Hematopoietic multipotent progenitor cell treated with erythropoietin and hydrocortisone succinate and interleukin-3 and kit ligand, for 17 days (in vitro differentiated cells): Measurements from ENCODE around the gene SOX6.
"Not testable (repeated sequence)": the region's sequence is repeated elsewhere in the genome, so short reads cannot be mapped to it uniquely, and the experiment has no call there.

ENCODE experiments used
- DNase-seq: peaks from one replicate; pipeline ENCODE4 v3.0.0-alpha.2; 2015; ENCODE audit warnings: low spot score

SOX6 gene

DNA sequence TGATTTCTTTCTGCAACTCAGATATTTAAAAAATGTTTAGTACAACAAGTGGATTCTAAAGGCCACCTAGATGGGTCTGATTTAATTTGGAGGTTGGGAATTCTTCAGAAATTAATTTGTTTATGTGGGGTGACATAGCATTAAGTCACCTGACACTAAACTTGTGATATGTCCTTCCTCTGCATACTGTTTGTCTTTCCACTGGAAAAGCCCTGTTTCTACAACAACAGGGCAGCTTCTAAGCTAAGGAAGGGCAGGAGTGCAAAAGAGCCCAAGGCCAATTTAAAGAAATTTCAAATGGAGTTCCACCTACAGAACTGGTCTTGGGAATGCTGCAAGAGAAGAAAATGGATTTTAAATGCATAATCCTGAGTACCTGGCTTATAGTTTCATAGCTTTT is 319.2 kb downstream of the SOX6 start:
- DNase-seq = no peak

GRCh38 chr11:16036218-16036617 is 320.1 kb downstream of the SOX6 start:
- DNase-seq = no peak

DNA sequence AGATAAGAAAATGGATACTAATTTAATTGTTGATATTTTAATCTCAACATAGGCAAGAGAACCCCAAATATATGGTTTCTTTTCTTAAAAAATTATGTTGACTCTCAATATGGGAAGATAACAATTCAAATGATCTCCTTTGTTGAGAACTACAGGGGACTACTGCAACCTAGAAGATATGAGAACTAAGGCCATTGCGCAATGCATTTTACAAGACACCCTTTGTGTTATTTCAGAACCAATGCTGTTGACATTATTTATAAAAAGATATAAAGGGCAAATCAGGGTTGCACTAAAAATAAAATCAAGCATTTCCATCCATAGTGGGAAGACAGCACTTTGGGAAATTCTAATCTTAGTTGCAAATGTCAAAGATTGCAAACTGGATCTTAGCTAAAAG is 322.3 kb downstream of the SOX6 start:
- DNase-seq = no peak

DNA sequence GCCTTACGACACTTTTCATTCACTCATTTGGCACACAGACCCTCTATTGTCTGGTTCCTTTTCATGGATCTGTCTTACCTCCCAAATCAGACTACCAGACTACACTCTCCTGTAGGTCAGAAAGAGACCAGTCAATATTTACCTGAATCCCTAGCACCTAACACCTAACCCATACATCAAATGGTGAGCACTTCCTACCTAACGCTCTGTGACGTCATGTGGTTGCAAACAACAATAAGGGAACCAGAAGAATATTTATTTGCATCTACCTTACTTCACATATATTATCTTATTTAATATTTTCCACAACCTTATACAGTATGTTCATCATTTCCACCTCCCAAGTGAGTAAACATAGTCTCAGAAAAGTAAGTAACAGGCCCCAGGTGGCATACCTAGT is 323.4 kb downstream of the SOX6 start:
- DNase-seq = no peak

- DNase-seq = no peak
Measured at GRCh38 chr11:16031210-16031609, 325.1 kb downstream of the SOX6 start.

- DNase-seq = no peak
Measured at GRCh38 chr11:16030664-16031063, 325.7 kb downstream of the SOX6 start.

- not testable (repeated sequence) for DNase-seq
Measured at GRCh38 chr11:16029151-16029550, 327.2 kb downstream of the SOX6 start.

DNA sequence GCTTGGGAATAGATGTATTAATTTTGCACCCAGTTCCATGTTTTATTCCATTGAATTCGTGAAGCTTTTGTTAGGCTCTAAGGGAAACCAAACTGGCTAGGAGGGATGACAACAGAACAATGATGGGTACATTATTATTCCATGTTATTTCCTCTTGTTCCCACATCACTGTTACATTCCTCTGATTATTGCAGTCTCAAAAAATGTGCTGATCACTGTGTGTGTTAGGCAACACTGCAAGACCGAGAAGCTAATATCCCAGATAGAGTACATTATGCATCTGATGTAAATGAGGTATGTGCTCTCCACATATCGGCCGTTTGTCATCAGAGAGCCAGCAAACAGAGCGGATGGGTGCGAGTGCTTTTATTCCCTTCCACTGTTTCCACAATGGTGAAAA is 327.9 kb downstream of the SOX6 start:
- no peak for DNase-seq

GRCh38 chr11:16027621-16028020 is 328.7 kb downstream of the SOX6 start:
- no peak for DNase-seq

GRCh38 chr11:16026849-16027248 is 329.5 kb downstream of the SOX6 start:
- no peak for DNase-seq

GRCh38 chr11:16018931-16019330 is 337.4 kb downstream of the SOX6 start:
- DNase-seq = no peak

GRCh38 chr11:16016468-16016829 is 339.9 kb downstream of the SOX6 start:
- no peak for DNase-seq

GRCh38 chr11:16015741-16016467 is 340.4 kb downstream of the SOX6 start:
- DNase-seq = no peak

GRCh38 chr11:16013649-16014275 is 342.6 kb downstream of the SOX6 start:
- no peak for DNase-seq

- DNase-seq = no peak
Measured at GRCh38 chr11:16013242-16013641, 343.1 kb downstream of the SOX6 start.

- DNase-seq = no peak
Measured at GRCh38 chr11:16012125-16012751, 344.1 kb downstream of the SOX6 start.

GRCh38 chr11:16011396-16011795 is 344.9 kb downstream of the SOX6 start:
- no peak for DNase-seq

DNA sequence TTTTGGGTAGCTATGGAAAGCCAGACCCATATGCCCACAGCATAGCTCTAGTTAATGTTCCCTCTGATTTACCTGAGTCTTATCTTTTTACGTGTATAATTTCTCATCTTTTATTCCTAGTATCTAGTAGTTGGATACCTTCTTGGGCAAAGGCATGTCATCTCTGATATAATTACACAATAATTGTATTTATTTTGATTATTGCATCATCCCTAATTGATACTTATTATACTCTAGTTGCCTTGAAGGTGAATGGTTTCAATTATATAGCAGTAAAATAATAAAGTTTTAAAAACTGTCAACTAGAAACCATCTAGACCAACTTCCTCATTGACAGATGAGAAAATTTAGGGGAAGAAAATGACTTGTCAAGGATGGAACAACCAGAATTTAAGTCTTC is 347.3 kb downstream of the SOX6 start:
- no peak for DNase-seq

GRCh38 chr11:16007514-16007913 is 348.8 kb downstream of the SOX6 start:
- DNase-seq = no peak

GRCh38 chr11:16002942-16003341 is 353.4 kb downstream of the SOX6 start:
- no peak for DNase-seq

DNA sequence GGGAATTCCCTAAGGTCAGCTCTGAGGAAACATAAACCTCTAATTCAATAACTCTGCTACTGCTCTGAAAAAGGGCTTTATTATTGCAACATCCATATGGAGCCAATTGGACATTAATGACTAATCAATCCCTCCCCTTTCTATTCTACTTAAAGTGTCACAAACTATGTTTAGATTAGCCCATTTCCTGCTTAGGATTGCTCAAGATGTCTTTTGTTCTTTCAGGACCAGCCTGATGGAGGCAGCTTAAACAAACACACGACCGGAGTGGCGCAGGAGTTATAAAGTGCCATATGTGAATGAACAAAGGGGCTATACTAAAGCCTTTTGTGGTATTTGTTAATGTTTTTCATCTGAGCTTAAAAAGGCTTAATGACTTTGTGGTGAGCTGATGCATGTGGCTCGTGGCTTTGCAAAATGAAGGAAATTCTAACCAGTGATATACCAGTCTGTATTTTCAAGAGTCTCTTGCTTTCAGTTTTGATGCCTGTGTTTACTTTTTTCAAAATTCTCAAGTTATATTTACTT is 354.4 kb downstream of the SOX6 start:
- no peak for DNase-seq

GRCh38 chr11:16001044-16001568 is 355.2 kb downstream of the SOX6 start:
- no peak for DNase-seq

GRCh38 chr11:16000065-16000464 is 356.3 kb downstream of the SOX6 start:
- no peak for DNase-seq
